ENCODE results near the gene DOCK1.

GRCh38 chr10:127399668-127400067, 494.4 kb downstream of the DOCK1 start:
- TF ChIP-seq, protein P1, sequence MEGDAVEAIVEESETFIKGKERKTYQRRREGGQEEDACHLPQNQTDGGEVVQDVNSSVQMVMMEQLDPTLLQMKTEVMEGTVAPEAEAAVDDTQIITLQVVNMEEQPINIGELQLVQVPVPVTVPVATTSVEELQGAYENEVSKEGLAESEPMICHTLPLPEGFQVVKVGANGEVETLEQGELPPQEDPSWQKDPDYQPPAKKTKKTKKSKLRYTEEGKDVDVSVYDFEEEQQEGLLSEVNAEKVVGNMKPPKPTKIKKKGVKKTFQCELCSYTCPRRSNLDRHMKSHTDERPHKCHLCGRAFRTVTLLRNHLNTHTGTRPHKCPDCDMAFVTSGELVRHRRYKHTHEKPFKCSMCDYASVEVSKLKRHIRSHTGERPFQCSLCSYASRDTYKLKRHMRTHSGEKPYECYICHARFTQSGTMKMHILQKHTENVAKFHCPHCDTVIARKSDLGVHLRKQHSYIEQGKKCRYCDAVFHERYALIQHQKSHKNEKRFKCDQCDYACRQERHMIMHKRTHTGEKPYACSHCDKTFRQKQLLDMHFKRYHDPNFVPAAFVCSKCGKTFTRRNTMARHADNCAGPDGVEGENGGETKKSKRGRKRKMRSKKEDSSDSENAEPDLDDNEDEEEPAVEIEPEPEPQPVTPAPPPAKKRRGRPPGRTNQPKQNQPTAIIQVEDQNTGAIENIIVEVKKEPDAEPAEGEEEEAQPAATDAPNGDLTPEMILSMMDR (IDR thresholded peaks at IDR 0.05): no peak
- TF ChIP-seq POLR2AphosphoS5 (IDR thresholded peaks at IDR 0.05): no peak

Data from breast epithelium (tissue), 3 donors.